ENCODE results near the gene USH2A. TPM values are rescaled to one million over a fixed set of nuclear protein-coding genes. Genes with fewer than 3 reads are reported as not detected.
"Not testable (repeated sequence)": the region's sequence is repeated elsewhere in the genome, so short reads cannot be mapped to it uniquely, and the experiment has no call there.

The USH2A gene
- total RNA-seq, 4 donors from 2014 or later: under 0.01 to 1.9 (median under 0.01) TPM

DNA sequence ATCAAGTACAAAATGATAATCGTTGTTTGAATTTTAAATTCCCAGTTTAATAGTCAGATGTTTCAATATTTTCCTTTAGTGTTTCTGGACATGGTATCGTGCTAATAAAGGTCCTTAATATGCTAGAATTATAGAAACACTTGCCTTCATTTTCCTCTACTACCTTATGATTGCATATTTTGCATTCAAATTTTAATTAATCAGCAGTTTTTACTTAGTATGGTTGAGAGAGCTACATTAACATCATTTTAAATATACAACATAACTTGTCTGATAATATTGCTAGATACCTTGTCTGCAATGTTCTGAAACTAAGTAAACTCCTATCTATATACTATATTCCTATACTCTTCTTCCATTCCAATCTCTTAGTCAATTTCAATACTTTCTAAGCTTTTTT lies 66.3 kb downstream of the USH2A start:
- intact Hi-C loops (cut with DNase I): no loop called here
- DNase-seq (ENCODE audit: extremely low spot score): no peak
- TF ChIP-seq EP300 (IDR thresholded peaks at IDR 0.05): no peak
- TF ChIP-seq POLR2AphosphoS5 (IDR thresholded peaks at IDR 0.05): no peak
- TF ChIP-seq POLR2A (IDR thresholded peaks at IDR 0.05; ENCODE audit: low read depth): no peak
- TF ChIP-seq CTCF (IDR thresholded peaks at IDR 0.05): no peak
- Histone ChIP-seq H3K27me3 (no peaks in the 10 kb centered on the region), H3K4me3 (no peak overlapping the region), H3K27ac (replicated peaks in 1 of 4) (no peak overlapping the region), H3K4me1 (no peaks in the 10 kb centered on the region), H3K36me3 (no peaks in the 10 kb centered on the region), H3K9me3 (no peaks in the 10 kb centered on the region)
- 93% methylated on average over 2 of the region's 2 CpGs for WGBS

- no peaks in the 10 kb centered on the region for H3K27me3 ChIP-seq
- no peaks in the 10 kb centered on the region for H3K9me3 ChIP-seq
- H3K36me3 ChIP-seq: no peaks in the 10 kb centered on the region
- no peak for TF ChIP-seq POLR2AphosphoS5 (IDR thresholded peaks at IDR 0.05)
- TF ChIP-seq CTCF (IDR thresholded peaks at IDR 0.05): no peak
- TF ChIP-seq POLR2A (IDR thresholded peaks at IDR 0.05; ENCODE audit: low read depth): no peak
- TF ChIP-seq EP300 (IDR thresholded peaks at IDR 0.05): no peak
- H3K27ac ChIP-seq (replicated peaks in 1 of 4): no peak overlapping the region
- no peaks in the 10 kb centered on the region for H3K4me1 ChIP-seq
- no peak overlapping the region for H3K4me3 ChIP-seq
- 100% methylated on average over 1 of the region's 1 CpG for WGBS
- DNase-seq (ENCODE audit: extremely low spot score): no peak
- intact Hi-C loops (cut with DNase I): no loop called here
Observed at GRCh38 chr1:216350186-216350585, 73.1 kb downstream of the USH2A start.

DNA sequence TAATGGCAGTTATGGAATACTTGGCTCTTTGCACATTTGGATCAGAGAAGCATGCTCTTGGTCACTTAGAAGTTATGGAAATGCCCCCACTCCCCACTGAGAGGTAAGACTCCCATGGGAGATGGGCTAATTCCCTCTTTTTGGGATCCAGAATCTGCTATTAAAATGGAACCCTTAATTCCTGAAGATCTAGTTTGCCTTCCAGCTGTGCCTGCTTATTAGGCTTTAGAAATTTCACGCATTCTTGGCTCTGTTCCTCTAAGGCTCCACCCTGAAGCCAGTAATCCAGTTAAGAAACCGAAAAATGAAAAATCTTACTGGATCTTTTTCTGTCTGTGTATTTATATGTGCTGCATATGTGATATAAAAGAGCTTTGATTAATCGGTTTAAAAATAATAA lies 76.7 kb downstream of the USH2A start:
- Histone ChIP-seq H3K27me3 (no peaks in the 10 kb centered on the region), H3K4me3 (no peak overlapping the region), H3K27ac (replicated peaks in 1 of 4) (no peak overlapping the region), H3K4me1 (no peaks in the 10 kb centered on the region), H3K9me3 (no peaks in the 10 kb centered on the region), H3K36me3 (no peaks in the 10 kb centered on the region)
- TF ChIP-seq EP300 (IDR thresholded peaks at IDR 0.05) (no peak), POLR2AphosphoS5 (IDR thresholded peaks at IDR 0.05) (no peak), CTCF (IDR thresholded peaks at IDR 0.05) (no peak), POLR2A (IDR thresholded peaks at IDR 0.05; ENCODE audit: low read depth) (no peak)
- intact Hi-C loops (cut with DNase I): no loop called here
- DNase-seq (ENCODE audit: extremely low spot score): no peak
- WGBS: 71% methylated on average over 3 of the region's 3 CpGs

DNA sequence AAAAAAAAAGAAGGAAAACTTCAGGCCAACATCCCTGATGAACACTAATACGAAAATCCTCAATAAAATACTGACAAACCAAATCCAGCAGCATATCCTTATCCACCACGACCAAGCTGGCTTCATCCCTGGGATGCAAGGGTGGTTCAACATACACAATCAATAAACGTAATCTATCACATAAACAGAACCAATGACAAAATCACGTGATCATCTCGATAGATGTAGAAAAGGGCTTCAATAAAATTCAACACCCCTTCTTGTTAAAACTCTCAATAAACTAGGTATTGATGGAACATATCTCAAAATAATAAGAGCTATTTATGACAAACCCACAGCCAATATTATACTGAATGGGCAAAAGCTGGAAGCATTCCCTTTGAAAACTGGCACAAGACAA lies 82.7 kb downstream of the USH2A start:
- 87% methylated on average over 5 of the region's 5 CpGs for WGBS
- DNase-seq (ENCODE audit: extremely low spot score); H3K36me3 ChIP-seq; H3K27ac ChIP-seq (replicated peaks in 1 of 4); H3K9me3 ChIP-seq; H3K4me3 ChIP-seq; H3K27me3 ChIP-seq; H3K4me1 ChIP-seq; intact Hi-C loops (cut with DNase I): not testable (repeated sequence)

DNA sequence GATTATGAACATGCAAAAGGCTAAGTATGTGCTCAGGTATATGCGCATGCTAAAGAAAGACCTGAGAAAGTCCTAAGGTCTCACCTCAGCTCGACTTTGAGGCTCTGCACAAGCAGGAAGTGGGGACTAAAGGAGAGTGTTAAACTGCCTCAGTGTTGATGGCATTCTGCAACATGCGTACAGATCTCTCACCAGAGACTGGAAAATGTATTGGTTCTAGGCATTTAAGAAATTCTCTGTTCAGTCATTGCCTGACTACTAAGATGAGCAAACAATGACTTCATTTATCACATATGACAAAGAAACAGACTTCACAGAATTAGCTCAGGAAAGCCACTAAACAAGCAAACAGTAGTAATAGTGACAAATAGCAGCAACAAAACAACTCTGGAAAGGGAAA lies 90.8 kb downstream of the USH2A start:
- no peak for DNase-seq (ENCODE audit: extremely low spot score)
- no peaks in the 10 kb centered on the region for H3K27me3 ChIP-seq
- WGBS: 87% methylated on average over 3 of the region's 3 CpGs
- peaks cover 0 to 7% (median 0%) of the 10 kb centered on the region in 4 donors for H3K9me3 ChIP-seq
- no peak for TF ChIP-seq CTCF (IDR thresholded peaks at IDR 0.05)
- no peak for TF ChIP-seq POLR2AphosphoS5 (IDR thresholded peaks at IDR 0.05)
- TF ChIP-seq EP300 (IDR thresholded peaks at IDR 0.05): no peak
- no peak for TF ChIP-seq POLR2A (IDR thresholded peaks at IDR 0.05; ENCODE audit: low read depth)
- no peaks in the 10 kb centered on the region for H3K36me3 ChIP-seq
- intact Hi-C loops (cut with DNase I): no loop called here
- no peak overlapping the region for H3K27ac ChIP-seq (replicated peaks in 1 of 4)
- no peaks in the 10 kb centered on the region for H3K4me1 ChIP-seq
- H3K4me3 ChIP-seq: no peak overlapping the region
